BLaER1 treated with 17β-estradiol and CSF1 and Interleukin-3, amounts not matched to agents 10 nM and 100 nM (cell line): ENCODE data around the gene AMBRA1.

Experiments used
- H3K27ac ChIP-seq, 11 experiments: shearing (Covaris generic); formaldehyde crosslinking; 2 replicates each; pipeline ENCODE4 v1.8.1; 2022
- H3K27me3 ChIP-seq, 11 experiments: shearing (Covaris generic); formaldehyde crosslinking; 2 replicates each; pipeline ENCODE4 v1.8.1; 2022
- H3K36me3 ChIP-seq, 11 experiments: shearing (Covaris generic); formaldehyde crosslinking; 2 replicates each; pipeline ENCODE4 v1.8.1; 2022
- H3K4me1 ChIP-seq, 10 experiments: shearing (Covaris generic); formaldehyde crosslinking; 2 replicates each; pipeline ENCODE4 v1.8.1; 2022
- H3K4me2 ChIP-seq, 11 experiments: shearing (Covaris generic); formaldehyde crosslinking; 2 replicates each; pipeline ENCODE4 v1.8.1; 2022
- H3K4me3 ChIP-seq, 10 experiments: shearing (Covaris generic); formaldehyde crosslinking; 2 replicates each; pipeline ENCODE4 v1.8.1; 2022
- H3K9ac ChIP-seq, 11 experiments: shearing (Covaris generic); formaldehyde crosslinking; 2 replicates each; pipeline ENCODE4 v1.8.1; 2022
- H3K9me3 ChIP-seq, 11 experiments: shearing (Covaris generic); formaldehyde crosslinking; replicated peaks in 1 of 11; 2 replicates each; pipeline ENCODE4 v1.8.1; 2022
- H4K20me1 ChIP-seq, 11 experiments: shearing (Covaris generic); formaldehyde crosslinking; 2 replicates each; pipeline ENCODE4 v1.8.1; 2022
- Cebpa-rat ChIP-seq, 11 experiments: shearing (Covaris generic); IDR thresholded peaks; 2 replicates each; pipeline ENCODE4 v1.8.1; 2022

The AMBRA1 gene

GRCh38 chr11:46469926-46470325, 123.9 kb downstream of the AMBRA1 start:
- TF ChIP-seq Cebpa-rat (IDR thresholded peaks at IDR 0.05), result no peak
- Histone ChIP-seq H4K20me1 (peaks cover 7 to 65% (median 27%) of the 10 kb centered on the region in 11 experiments; a peak in 17 of 22 replicates), H3K9me3 (no peaks in the 10 kb centered on the region), H3K9ac (no peak overlapping the region), H3K4me1 (peaks cover 0 to 24% (median 14%) of the 10 kb centered on the region in 10 experiments; a peak in 12 of 20 replicates), H3K27me3 (no peaks in the 10 kb centered on the region), H3K27ac (no peak overlapping the region), H3K4me2 (no peak overlapping the region), H3K4me3 (no peak overlapping the region), H3K36me3 (peaks cover 10 to 58% (median 23%) of the 10 kb centered on the region in 11 experiments)

DNA sequence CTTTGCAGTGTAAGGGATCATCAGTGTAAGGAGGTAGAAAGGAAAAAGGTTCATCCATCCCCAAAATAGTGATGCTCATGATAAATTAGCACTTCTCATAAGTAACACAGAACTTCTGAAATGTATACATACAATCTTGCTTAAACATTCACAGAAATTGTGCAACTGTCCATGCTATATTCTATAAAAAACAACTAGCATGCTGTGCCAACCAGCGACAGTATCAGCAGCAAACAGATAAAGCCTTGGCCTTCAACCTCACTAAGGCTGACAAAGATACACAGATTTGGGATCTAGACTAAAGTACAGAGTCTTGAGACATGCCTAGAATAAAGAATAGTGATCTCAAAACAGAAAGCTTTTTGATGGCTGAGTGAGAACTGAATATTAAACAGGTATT, 128.1 kb downstream of the AMBRA1 start:
- no peak overlapping the region for H3K4me2 ChIP-seq
- H3K4me1 ChIP-seq, result peaks cover 0 to 20% (median 8%) of the 10 kb centered on the region in 10 experiments; a peak in 10 of 20 replicates
- peaks cover 10 to 61% (median 23%) of the 10 kb centered on the region in 11 experiments for H3K36me3 ChIP-seq
- H3K9me3 ChIP-seq, result no peaks in the 10 kb centered on the region
- no peak overlapping the region for H3K9ac ChIP-seq
- no peak overlapping the region for H3K27ac ChIP-seq
- H3K4me3 ChIP-seq, result no peak overlapping the region
- peaks cover 0 to 68% (median 25%) of the 10 kb centered on the region in 11 experiments; a peak in 13 of 22 replicates for H4K20me1 ChIP-seq
- no peaks in the 10 kb centered on the region for H3K27me3 ChIP-seq
- no peak for TF ChIP-seq Cebpa-rat (IDR thresholded peaks at IDR 0.05)

DNA sequence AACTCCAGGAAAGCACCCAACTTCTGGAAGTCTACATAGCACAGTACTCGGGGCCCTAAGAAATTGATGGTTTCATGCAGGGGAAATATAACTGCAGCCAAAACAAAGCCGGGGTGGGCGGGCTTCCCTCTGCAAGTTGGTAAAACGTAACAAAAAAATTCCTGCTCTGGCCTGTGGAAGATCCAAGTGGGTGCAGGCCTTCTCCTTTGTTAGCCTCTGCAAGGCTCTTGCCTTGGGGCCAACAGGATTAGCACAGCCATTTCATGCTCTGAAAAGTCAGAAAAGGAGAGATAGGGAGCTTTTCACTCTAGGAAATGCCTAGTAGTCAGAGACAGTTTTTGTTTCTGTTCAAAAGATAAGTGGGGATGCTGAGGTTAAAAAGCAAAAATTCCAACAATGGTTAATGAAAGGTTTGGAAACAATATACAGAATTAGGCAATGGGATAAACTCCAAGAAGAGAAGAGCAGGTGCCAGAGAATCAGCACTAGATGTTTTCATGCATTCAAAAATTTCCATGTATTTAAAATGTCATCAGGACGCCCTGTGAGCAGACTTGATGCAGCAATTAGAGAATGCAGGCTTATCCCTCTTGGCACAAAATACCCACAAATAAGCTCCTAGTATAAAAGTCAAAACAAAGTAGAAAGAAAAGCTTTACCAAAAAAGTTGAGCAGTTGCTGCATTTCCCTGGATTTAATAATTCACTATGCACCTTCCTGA, 130.0 kb downstream of the AMBRA1 start:
- Histone ChIP-seq H3K4me2 (no peak overlapping the region), H3K4me1 (peaks cover 0 to 20% (median 8%) of the 10 kb centered on the region in 10 experiments; a peak in 10 of 20 replicates), H3K4me3 (no peak overlapping the region), H3K36me3 (peaks cover 10 to 52% (median 16%) of the 10 kb centered on the region in 11 experiments), H4K20me1 (peaks cover 0 to 63% (median 25%) of the 10 kb centered on the region in 11 experiments; a peak in 13 of 22 replicates), H3K9me3 (no peaks in the 10 kb centered on the region), H3K27me3 (no peaks in the 10 kb centered on the region), H3K9ac (no peak overlapping the region), H3K27ac (no peak overlapping the region)
- no peak for TF ChIP-seq Cebpa-rat (IDR thresholded peaks at IDR 0.05)

DNA sequence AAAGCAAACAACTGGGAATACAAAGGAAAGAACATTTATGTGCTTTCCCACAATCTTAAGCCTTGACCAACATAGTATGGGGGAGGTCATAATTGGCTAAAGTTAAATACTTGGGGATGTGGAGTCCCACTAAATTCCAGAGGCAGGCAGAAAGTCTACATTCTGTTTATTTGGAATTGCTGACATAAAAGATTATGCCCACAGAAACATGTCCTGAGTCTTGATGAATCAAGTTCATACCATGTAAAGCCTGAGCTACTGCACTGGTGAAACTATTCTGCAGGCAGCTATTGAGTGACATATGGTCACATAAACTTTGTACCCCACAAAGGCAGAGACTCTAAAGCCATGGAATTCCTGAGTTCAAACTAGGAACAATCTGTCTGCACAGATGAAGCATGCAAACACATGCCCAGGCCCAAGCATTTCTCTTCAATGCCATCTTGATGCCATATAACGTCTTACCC, 132.3 kb downstream of the AMBRA1 start:
- no peak for TF ChIP-seq Cebpa-rat (IDR thresholded peaks at IDR 0.05)
- Histone ChIP-seq H4K20me1 (peaks cover 9 to 80% (median 38%) of the 10 kb centered on the region in 11 experiments; a peak in 16 of 22 replicates), H3K27ac (no peak overlapping the region), H3K36me3 (peaks cover 0 to 49% (median 5%) of the 10 kb centered on the region in 11 experiments; a peak in 7 of 22 replicates), H3K4me3 (no peak overlapping the region), H3K4me2 (peak overlapping the region in 5 of 11 experiments; percentile 0 to 36 (median 12); a peak in 7 of 22 replicates), H3K4me1 (peaks cover 0 to 20% (median 9%) of the 10 kb centered on the region in 10 experiments; a peak in 13 of 20 replicates), H3K9ac (no peak overlapping the region), H3K9me3 (no peaks in the 10 kb centered on the region), H3K27me3 (no peaks in the 10 kb centered on the region)

DNA sequence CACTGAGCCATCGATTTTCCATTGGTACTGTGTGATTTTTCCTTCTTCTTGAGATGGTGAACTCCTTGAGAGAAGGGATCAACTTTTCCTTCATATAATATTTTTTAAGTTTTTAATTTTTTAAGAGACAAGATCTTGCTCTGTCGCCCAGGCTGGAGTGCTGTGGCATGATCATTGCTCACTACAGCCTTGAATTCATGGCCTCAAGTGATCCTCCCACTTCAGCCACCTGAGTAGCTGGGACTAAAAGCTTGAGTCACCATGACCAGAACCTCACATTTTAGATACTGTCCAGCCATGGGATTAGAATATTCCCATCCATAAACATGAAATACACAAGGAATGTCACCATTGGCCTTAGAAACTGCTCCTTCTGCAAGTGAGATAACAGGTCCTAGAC, 135.3 kb downstream of the AMBRA1 start:
- no peak for TF ChIP-seq Cebpa-rat (IDR thresholded peaks at IDR 0.05)
- no peak overlapping the region for H3K4me3 ChIP-seq
- H3K36me3 ChIP-seq, result peaks cover 0 to 50% (median 11%) of the 10 kb centered on the region in 11 experiments; a peak in 8 of 22 replicates
- H3K9ac ChIP-seq, result no peak overlapping the region
- H4K20me1 ChIP-seq, result peaks cover 9 to 79% (median 36%) of the 10 kb centered on the region in 11 experiments; a peak in 16 of 22 replicates
- H3K9me3 ChIP-seq, result no peaks in the 10 kb centered on the region
- no peak overlapping the region for H3K4me2 ChIP-seq
- no peaks in the 10 kb centered on the region for H3K27me3 ChIP-seq
- peaks cover 0 to 12% (median 7%) of the 10 kb centered on the region in 10 experiments; a peak in 12 of 20 replicates for H3K4me1 ChIP-seq
- H3K27ac ChIP-seq, result no peak overlapping the region

DNA sequence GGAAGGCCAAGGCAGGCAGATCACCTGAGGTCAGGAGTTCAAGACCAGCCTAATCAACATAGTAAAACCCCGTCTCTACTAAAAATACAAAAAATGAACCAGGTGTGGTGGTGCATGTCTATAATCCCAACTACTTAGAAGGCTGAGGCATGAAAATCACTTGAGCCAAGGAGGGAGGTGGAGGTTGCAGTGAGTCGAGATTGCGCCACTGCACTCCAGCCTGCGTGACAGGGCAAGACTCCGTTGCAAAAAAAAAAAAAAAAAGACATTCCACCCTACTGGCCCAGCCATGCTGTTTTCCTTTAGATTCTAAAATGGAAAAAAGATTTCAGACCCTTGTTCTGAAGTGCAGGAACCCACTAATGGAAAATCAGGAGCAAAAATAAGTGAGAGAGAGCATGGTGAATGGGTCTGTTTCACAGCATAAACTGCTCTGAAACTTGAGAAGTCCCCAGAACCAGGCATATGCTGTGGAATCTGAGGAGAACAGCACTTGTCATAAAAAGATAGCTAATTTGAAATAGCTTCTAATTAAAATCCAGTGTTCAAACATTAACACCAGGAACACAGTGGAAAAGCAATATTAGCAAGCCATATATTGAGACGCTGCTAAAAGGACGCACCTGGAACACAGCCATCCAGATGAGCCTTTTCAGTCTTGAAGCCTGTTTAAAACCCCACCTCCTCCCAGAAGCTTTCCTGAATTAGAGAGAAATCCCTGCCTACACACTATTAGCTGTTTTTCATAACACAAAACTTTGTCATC, 136.0 kb downstream of the AMBRA1 start:
- TF ChIP-seq Cebpa-rat (IDR thresholded peaks at IDR 0.05), result no peak
- peaks cover 9 to 79% (median 36%) of the 10 kb centered on the region in 11 experiments; a peak in 16 of 22 replicates for H4K20me1 ChIP-seq
- H3K27ac ChIP-seq, result no peak overlapping the region
- no peaks in the 10 kb centered on the region for H3K9me3 ChIP-seq
- H3K4me2 ChIP-seq, result no peak overlapping the region
- no peak overlapping the region for H3K9ac ChIP-seq
- H3K4me1 ChIP-seq, result peaks cover 0 to 12% (median 7%) of the 10 kb centered on the region in 10 experiments; a peak in 12 of 20 replicates
- peaks cover 0 to 44% (median 11%) of the 10 kb centered on the region in 11 experiments; a peak in 8 of 22 replicates for H3K36me3 ChIP-seq
- H3K27me3 ChIP-seq, result no peaks in the 10 kb centered on the region
- H3K4me3 ChIP-seq, result no peak overlapping the region

GRCh38 chr11:46457021-46457420, 136.8 kb downstream of the AMBRA1 start:
- no peak overlapping the region for H3K9ac ChIP-seq
- peaks cover 0 to 11% (median 7%) of the 10 kb centered on the region in 10 experiments; a peak in 12 of 20 replicates for H3K4me1 ChIP-seq
- no peak overlapping the region; a peak in 1 of 22 replicates for H3K4me2 ChIP-seq
- no peak overlapping the region for H3K4me3 ChIP-seq
- peaks cover 0 to 38% (median 6%) of the 10 kb centered on the region in 11 experiments; a peak in 8 of 22 replicates for H3K36me3 ChIP-seq
- TF ChIP-seq Cebpa-rat (IDR thresholded peaks at IDR 0.05), result no peak
- H4K20me1 ChIP-seq, result peaks cover 9 to 80% (median 30%) of the 10 kb centered on the region in 11 experiments; a peak in 16 of 22 replicates
- no peaks in the 10 kb centered on the region for H3K9me3 ChIP-seq
- no peak overlapping the region for H3K27ac ChIP-seq
- no peaks in the 10 kb centered on the region for H3K27me3 ChIP-seq

GRCh38 chr11:46456269-46457001, 137.4 kb downstream of the AMBRA1 start:
- Histone ChIP-seq H3K4me3 (no peak overlapping the region), H3K4me1 (peaks cover 0 to 8% (median 4%) of the 10 kb centered on the region in 10 experiments; a peak in 12 of 20 replicates), H3K27me3 (no peaks in the 10 kb centered on the region), H3K9ac (no peak overlapping the region), H4K20me1 (peaks cover 9 to 80% (median 25%) of the 10 kb centered on the region in 11 experiments; a peak in 16 of 22 replicates), H3K36me3 (peaks cover 0 to 36% (median 5%) of the 10 kb centered on the region in 11 experiments; a peak in 7 of 22 replicates), H3K4me2 (no peak overlapping the region), H3K9me3 (no peaks in the 10 kb centered on the region), H3K27ac (no peak overlapping the region)
- no peak for TF ChIP-seq Cebpa-rat (IDR thresholded peaks at IDR 0.05)
